ENCODE results near the gene WIPF1.

Gene WIPF1

GRCh38 chr2:174535757-174536703 is 61.6 kb downstream of the WIPF1 start:
- DNase-seq (ENCODE audit: low spot score), result no peak

GRCh38 chr2:174535083-174535482 is 62.5 kb downstream of the WIPF1 start:
- no peak for DNase-seq (ENCODE audit: low spot score)

GRCh38 chr2:174529916-174530315 is 67.7 kb downstream of the WIPF1 start:
- no peak for DNase-seq (ENCODE audit: low spot score)

GRCh38 chr2:174527959-174528358 is 69.6 kb downstream of the WIPF1 start:
- DNase-seq (ENCODE audit: low spot score), result no peak

- no peak for DNase-seq (ENCODE audit: low spot score)
Measured at GRCh38 chr2:174527101-174527721, 70.4 kb downstream of the WIPF1 start.

- no peak for DNase-seq (ENCODE audit: low spot score)
Measured at GRCh38 chr2:174524527-174524926, 73.1 kb downstream of the WIPF1 start.

GRCh38 chr2:174522553-174522952 is 75.1 kb downstream of the WIPF1 start:
- DNase-seq (ENCODE audit: low spot score), result no peak

- DNase-seq (ENCODE audit: low spot score), result no peak
Measured at GRCh38 chr2:174518395-174518794, 79.2 kb downstream of the WIPF1 start.

- DNase-seq (ENCODE audit: low spot score), result no peak
Measured at GRCh38 chr2:174516501-174517378, 80.9 kb downstream of the WIPF1 start.

- no peak for DNase-seq (ENCODE audit: low spot score)
Measured at GRCh38 chr2:174512345-174512744, 85.3 kb downstream of the WIPF1 start.

GRCh38 chr2:174511580-174512260 is 85.9 kb downstream of the WIPF1 start:
- DNase-seq (ENCODE audit: low spot score), result no peak

- no peak for DNase-seq (ENCODE audit: low spot score)
Measured at GRCh38 chr2:174510583-174511189, 86.9 kb downstream of the WIPF1 start.
